A172 (cell line): Measurements from ENCODE around the gene ZP4. TPM values are rescaled to one million over a fixed set of nuclear protein-coding genes. Genes with fewer than 3 reads are reported as not detected.

Experiments used
- DNase-seq: peaks from one replicate; pipeline ENCODE4 v3.0.0-alpha.2; 2015; ENCODE audit warnings: low spot score
- total RNA-seq: library from RNA; depleted of rRNA; stranded (reverse); fragments of >200 nt; shearing (Covaris generic); gene quantifications from 2 replicates; pipeline ENCODE4 v1.2.3, GENCODE V29; 2014; rRNA removed

The ZP4 gene
- not detected in 2 replicates for total RNA-seq

- DNase-seq, result no peak
These were observed at the start of gene ZP4 for GRCh38 chr1:237890822-237891221. ZP4 (minus strand) TSS chr1:237890922; CDS start chr1:237890635, 287 bp downstream.

GRCh38 chr1:237938553-237938952, 47.8 kb upstream of the ZP4 start:
- peak; percentile 9 for DNase-seq

GRCh38 chr1:237938068-237938467, 47.3 kb upstream of the ZP4 start:
- no peak for DNase-seq

GRCh38 chr1:237932816-237933215, 42.1 kb upstream of the ZP4 start:
- peak; percentile 13 for DNase-seq

- DNase-seq, result no peak
These were observed 40.9 kb upstream of the ZP4 start for GRCh38 chr1:237931581-237931980.

- no peak for DNase-seq
These were observed 36.5 kb upstream of the ZP4 start for GRCh38 chr1:237927198-237927597.

GRCh38 chr1:237921306-237921705, 30.6 kb upstream of the ZP4 start:
- DNase-seq, result no peak

GRCh38 chr1:237913345-237913744, 22.6 kb upstream of the ZP4 start:
- DNase-seq, result no peak

- DNase-seq, result peak; percentile 74
These were observed 21.2 kb upstream of the ZP4 start for GRCh38 chr1:237911911-237912310.

- no peak for DNase-seq
These were observed 20.1 kb upstream of the ZP4 start for GRCh38 chr1:237910834-237911233.

GRCh38 chr1:237903961-237904360, 13.2 kb upstream of the ZP4 start:
- DNase-seq, result no peak

- no peak for DNase-seq
These were observed 12.4 kb upstream of the ZP4 start for GRCh38 chr1:237902960-237903743.

GRCh38 chr1:237901299-237901934, 10.7 kb upstream of the ZP4 start:
- peak; percentile 67 for DNase-seq

- no peak for DNase-seq
These were observed 4.9 kb upstream of the ZP4 start for GRCh38 chr1:237895630-237896029.

GRCh38 chr1:237894131-237894530, 3.4 kb upstream of the ZP4 start:
- no peak for DNase-seq

- DNase-seq, result no peak
These were observed 1.3 kb upstream of the ZP4 start for GRCh38 chr1:237891979-237892378.

- no peak for DNase-seq
These were observed 544 bp upstream of the ZP4 start for GRCh38 chr1:237891266-237891665.

GRCh38 chr1:237890416-237890815, 306 bp downstream of the ZP4 start:
- DNase-seq, result no peak

GRCh38 chr1:237888143-237888542, 2.6 kb downstream of the ZP4 start:
- DNase-seq, result no peak

GRCh38 chr1:237887542-237887941, 3.2 kb downstream of the ZP4 start:
- DNase-seq, result no peak

GRCh38 chr1:237884237-237884636, 6.5 kb downstream of the ZP4 start:
- no peak for DNase-seq

GRCh38 chr1:237879195-237879594, 11.5 kb downstream of the ZP4 start:
- peak; percentile 88 for DNase-seq

GRCh38 chr1:237878406-237878805, 12.3 kb downstream of the ZP4 start:
- DNase-seq, result no peak
